K562 (cell line): Measurements from ENCODE around the gene RSBN1L. TPM values are rescaled to one million over a fixed set of nuclear protein-coding genes. Genes with fewer than 3 reads are reported as not detected.

Experiments used
- ARHGAP35 ChIP-seq: fragments of 450-650 bp; IDR thresholded peaks from 2 replicates; pipeline ENCODE4 v1.6.1; 2018; ENCODE audit not compliant: partially characterized antibody
- C11orf30 ChIP-seq: fragments of 450-650 bp; IDR thresholded peaks from 2 replicates; pipeline ENCODE4 v1.6.1; 2016; ENCODE audit warnings: low read depth, mild to moderate bottlenecking
- CBX1 ChIP-seq: sonication (generic); IDR thresholded peaks from 2 replicates; pipeline ENCODE4 v1.6.1; 2016; ENCODE audit warnings: antibody characterized with exemption, low read depth, mild to moderate bottlenecking
- CBX5 ChIP-seq: IDR thresholded peaks from 2 replicates; pipeline ENCODE4 v1.6.1; 2014; ENCODE audit warnings: low read depth, borderline replicate concordance
- CHD2 ChIP-seq: IDR thresholded peaks from 2 replicates; pipeline ENCODE4 v1.6.1; 2011; ENCODE audit warnings: low read depth, low read length
- CREB1 ChIP-seq, 2 experiments: sonication (generic) in 1 of 2; formaldehyde crosslinking in 1 of 2; IDR thresholded peaks; 2 replicates each; pipeline versions ENCODE4 v1.6.1 to v1.8.0; 2012 to 2022; ENCODE audit warnings: inconsistent platforms in 1 of 2, mild to moderate bottlenecking in 1 of 2, missing genetic modification reagents in 1 of 2, moderate library complexity in 1 of 2
- DIDO1 ChIP-seq: fragments of 450-650 bp; IDR thresholded peaks from 2 replicates; pipeline ENCODE4 v1.6.1; 2016; ENCODE audit warnings: low read depth, missing biosample characterization, missing genetic modification characterization
- DMBX1 ChIP-seq: fragments of 250-450 bp; sonication (Bioruptor Pico); IDR thresholded peaks from 2 replicates; pipeline ENCODE4 v1.8.0; 2022; ENCODE audit warnings: inconsistent platforms, mild to moderate bottlenecking, moderate library complexity, borderline replicate concordance
- ESRRB ChIP-seq: fragments of 250-450 bp; sonication (Bioruptor Pico); IDR thresholded peaks from 2 replicates; pipeline ENCODE4 v1.5.0; 2020; ENCODE audit warnings: mild to moderate bottlenecking, moderate library complexity, borderline replicate concordance
- FOXA1 ChIP-seq: fragments of 450-650 bp; IDR thresholded peaks from 2 replicates; pipeline ENCODE4 v1.6.1; 2016; ENCODE audit warnings: mild to moderate bottlenecking, borderline replicate concordance
- FOXA3 ChIP-seq, 2 experiments: fragments of 450-650 bp in 1 of 2; sonication (generic) in 1 of 2; formaldehyde crosslinking; IDR thresholded peaks in 1 of 2; conservative IDR thresholded peaks in 1 of 2; 2 replicates each; pipeline versions ENCODE4 v1.4.0 to v1.8.0; 2020 to 2022; ENCODE audit warnings: mild to moderate bottlenecking in 2 of 2, missing genetic modification reagents in 1 of 2
- FOXK2 ChIP-seq, 2 experiments: fragments of 450-650 bp; IDR thresholded peaks in 1 of 2; conservative IDR thresholded peaks in 1 of 2; 2 replicates each; pipeline ENCODE4 v1.6.1; 2016; ENCODE audit warnings: low read depth in 2 of 2, mild to moderate bottlenecking in 1 of 2
- MAFF ChIP-seq: IDR thresholded peaks from 2 replicates; pipeline ENCODE4 v1.6.1; 2012; ENCODE audit warnings: low read length, improper control_type of control experiment
- NFE2L1 ChIP-seq: fragments of 450-650 bp; IDR thresholded peaks from 2 replicates; pipeline ENCODE4 v1.6.1; 2016; ENCODE audit warnings: missing genetic modification characterization, low read depth, mild to moderate bottlenecking, missing compliant biosample characterization, moderate library complexity, borderline replicate concordance
- NR1H2 ChIP-seq: sonication (generic); formaldehyde crosslinking; IDR thresholded peaks from 2 replicates; pipeline ENCODE4 v1.4.0; 2020; ENCODE audit warnings: mild to moderate bottlenecking, missing genetic modification reagents
- NUFIP1 ChIP-seq: fragments of 450-650 bp; IDR thresholded peaks from 2 replicates; pipeline ENCODE4 v1.6.1; 2018; ENCODE audit not compliant: partially characterized antibody
- PCBP1 ChIP-seq: fragments of 200-400 bp; formaldehyde crosslinking; IDR thresholded peaks from 2 replicates; pipeline ENCODE4 v1.6.1; 2018; ENCODE audit warnings: mild to moderate bottlenecking, low read depth, low read length; ENCODE audit not compliant: poor library complexity, severe bottlenecking
- POLR2A ChIP-seq: fragments of 450-650 bp; conservative IDR thresholded peaks from 2 replicates; pipeline ENCODE4 v1.6.1; 2016
- POU5F1 ChIP-seq: fragments of 150-350 bp; IDR thresholded peaks from 2 replicates; pipeline ENCODE4 v1.6.1; 2014; ENCODE audit warnings: borderline replicate concordance, low read length, low read depth, mild to moderate bottlenecking; ENCODE audit not compliant: partially characterized antibody
- SNRNP70 ChIP-seq: fragments of 200-400 bp; formaldehyde crosslinking; optimal IDR thresholded peaks from 2 replicates; pipeline ENCODE3; 2017; ENCODE audit warnings: low read depth, low read length
- TARDBP ChIP-seq: fragments of 450-650 bp; IDR thresholded peaks from 2 replicates; pipeline ENCODE4 v1.6.1; 2016
- TCF7L2 ChIP-seq: fragments of 150-350 bp; IDR thresholded peaks from 2 replicates; pipeline ENCODE4 v1.6.1; 2016; ENCODE audit warnings: low read depth, mild to moderate bottlenecking, low read length, moderate library complexity
- ZBTB43 ChIP-seq: sonication (generic); formaldehyde crosslinking; IDR thresholded peaks from 2 replicates; pipeline ENCODE4 v1.8.0; 2023; ENCODE audit warnings: mild to moderate bottlenecking, missing genetic modification reagents
- ZNF3 ChIP-seq: fragments of 250-450 bp; sonication (Bioruptor Pico); IDR thresholded peaks from 2 replicates; pipeline ENCODE4 v1.5.0; 2021; ENCODE audit warnings: mild to moderate bottlenecking, moderate library complexity
- ZNF707 ChIP-seq: fragments of 250-450 bp; sonication (Bioruptor Pico); conservative IDR thresholded peaks from 2 replicates; pipeline ENCODE4 v1.8.0; 2022; ENCODE audit warnings: inconsistent platforms, mild to moderate bottlenecking, moderate library complexity
- ZSCAN32 ChIP-seq: fragments of 450-650 bp; formaldehyde crosslinking; IDR thresholded peaks from 2 replicates; pipeline ENCODE4 v1.4.0; 2020; ENCODE audit warnings: mild to moderate bottlenecking, moderate library complexity
- polyA plus RNA-seq, 8 experiments: library from polyadenylated mRNA; depleted of rRNA in 4 of 8; stranded (reverse) in 5 of 8; unstranded in 3 of 8; fragments of >200 nt; fragmentation: Nextera tagmentation in 2 of 8; fragmentation: Illumina TruSeq in 1 of 8; extraction: Ambion mirVana in 2 of 8; extraction: Trizol in 1 of 8; gene quantifications; 2 replicates each; pipeline versions ENCODE4 v1.2.1 to v1.2.3, GENCODE V29; 2011 to 2014; ENCODE audit warnings: inconsistent platforms in 1 of 8, missing spikeins in 1 of 8
- total RNA-seq, 7 experiments: library from RNA; depleted of rRNA in 6 of 7; stranded (reverse); fragments of >200 nt in 6 of 7; fragmentation: Illumina TruSeq in 2 of 7; extraction: Trizol in 2 of 7; gene quantifications; 2 replicates each; pipeline versions ENCODE4 v1.2.1 to v1.2.3, GENCODE V29; 2011 to 2021; ENCODE audit warnings: low replicate concordance in 1 of 7
- TF ChIP-seq, protein P1 (sequence below), 2 experiments: fragments of 200-800 bp in 1 of 2; sonication (Bioruptor generic) in 1 of 2; sonication (generic) in 1 of 2; formaldehyde crosslinking in 1 of 2; IDR thresholded peaks in 1 of 2; conservative IDR thresholded peaks in 1 of 2; 2 replicates each; pipeline versions ENCODE4 v1.5.0 to v1.6.1; 2016 to 2020; ENCODE audit warnings: missing compliant biosample characterization in 1 of 2, missing genetic modification characterization in 1 of 2, missing genetic modification reagents in 1 of 2

Gene RSBN1L
- total and polyA plus RNA-seq, 9 of the 15 experiments (the other 6 are each of a cell fraction or from before 2014, with no cell fraction given): 6.2 to 35.2 (median 20.1) TPM

DNA sequence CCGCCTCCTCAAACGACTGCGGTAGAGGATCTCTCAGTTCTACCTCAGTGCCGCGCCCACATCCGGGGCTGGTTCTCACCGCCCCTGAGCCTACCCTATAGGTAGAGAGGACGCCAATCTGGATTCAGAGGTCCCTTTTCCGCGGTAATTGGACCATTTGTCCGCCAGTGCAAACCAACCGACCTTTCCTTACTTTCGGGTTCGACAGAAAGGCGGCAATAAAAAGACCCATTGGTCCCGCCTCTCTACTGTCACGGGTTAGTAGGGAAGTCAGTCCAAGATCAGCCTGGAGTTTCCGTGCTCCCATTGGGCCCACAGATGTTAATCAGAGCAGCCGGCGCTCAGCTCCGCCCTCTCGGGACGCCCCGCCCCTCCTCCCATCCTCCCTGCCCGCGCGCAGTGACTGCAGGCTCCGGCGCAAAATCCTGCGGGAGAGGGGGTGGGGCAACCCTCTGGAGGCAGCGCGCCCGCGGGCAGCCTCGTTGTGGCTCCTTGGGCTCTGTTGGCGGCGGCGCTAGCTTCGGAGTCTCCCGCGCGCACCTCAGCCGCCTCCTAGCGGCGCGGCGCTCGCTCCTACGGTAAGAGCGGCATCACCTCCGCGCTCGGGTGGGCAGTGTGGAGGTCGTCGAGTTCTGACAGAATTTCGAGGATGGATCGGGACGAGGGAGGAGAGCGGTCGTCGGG, 102.3 kb downstream of the RSBN1L start, which contains the start of the genes PHTF2 and TMEM60 (continued):
- TF ChIP-seq FOXA3 (CRISPR knock-in tag; conservative IDR thresholded peaks at IDR 0.05 in 1 of 2, IDR thresholded peaks at IDR 0.05 in 1 of 2) (no peak), CHD2 (peak; percentile 85), ZBTB43 (CRISPR knock-in tag) (no peak), SNRNP70 (no peak), CBX5 (0 out of 2 replicates have a peak, but pooled peaks have one; percentile 37), NR1H2 (CRISPR knock-in tag) (no peak), PCBP1 (peak; percentile 70), ZSCAN32 (CRISPR knock-in tag) (no peak), ZNF3 (CRISPR knock-in tag) (no peak), CBX1 (peak; percentile 71), FOXK2 (conservative IDR thresholded peaks at IDR 0.05 in 1 of 2, IDR thresholded peaks at IDR 0.05 in 1 of 2; ENCODE audit: low read depth in 2 of 2) (no peak), ZNF707 (CRISPR knock-in tag) (no peak), DIDO1 (tag) (no peak), DMBX1 (CRISPR knock-in tag) (no peak), NUFIP1 (no peak), TCF7L2 (no peak), ARHGAP35 (no peak), TARDBP (0 out of 2 replicates have a peak, but pooled peaks have one; percentile 63), ESRRB (CRISPR knock-in tag) (no peak), NFE2L1 (no peak), POLR2A (peak; percentile 76), POU5F1 (no peak), C11orf30 (no peak; the same call in none of the 2 replicates), FOXA1 (no peak), CREB1 (IDR thresholded peaks at IDR 0.05) (no peak), CREB1 (CRISPR knock-in tag; IDR thresholded peaks at IDR 0.05) (peak; percentile 53), MAFF (no peak)
- TF ChIP-seq, protein P1, sequence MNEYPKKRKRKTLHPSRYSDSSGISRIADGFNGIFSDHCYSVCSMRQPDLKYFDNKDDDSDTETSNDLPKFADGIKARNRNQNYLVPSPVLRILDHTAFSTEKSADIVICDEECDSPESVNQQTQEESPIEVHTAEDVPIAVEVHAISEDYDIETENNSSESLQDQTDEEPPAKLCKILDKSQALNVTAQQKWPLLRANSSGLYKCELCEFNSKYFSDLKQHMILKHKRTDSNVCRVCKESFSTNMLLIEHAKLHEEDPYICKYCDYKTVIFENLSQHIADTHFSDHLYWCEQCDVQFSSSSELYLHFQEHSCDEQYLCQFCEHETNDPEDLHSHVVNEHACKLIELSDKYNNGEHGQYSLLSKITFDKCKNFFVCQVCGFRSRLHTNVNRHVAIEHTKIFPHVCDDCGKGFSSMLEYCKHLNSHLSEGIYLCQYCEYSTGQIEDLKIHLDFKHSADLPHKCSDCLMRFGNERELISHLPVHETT (CRISPR knock-in tag; conservative IDR thresholded peaks at IDR 0.05 in 1 of 2, IDR thresholded peaks at IDR 0.05 in 1 of 2): peak in 1 of 2 experiments; percentile 57; a peak in 1 of 4 replicates
